SU-DHL-6 (cell line): Measurements from ENCODE around the gene CSF3R.
"Not testable (repeated sequence)": the region's sequence is repeated elsewhere in the genome, so short reads cannot be mapped to it uniquely, and the experiment has no call there.

ENCODE experiments used
- CTCF ChIP-seq: fragments of 200-600 bp; sonication (generic); IDR thresholded peaks from one replicate; pipeline ENCODE4 v1.5.1; 2017; ENCODE audit warnings: antibody characterized with exemption, mild to moderate bottlenecking, low read length, moderate library complexity; ENCODE audit not compliant: insufficient read depth, poor library complexity, severe bottlenecking
- EZH2phosphoT487 ChIP-seq: fragments of 200-600 bp; sonication (generic), shearing (Covaris generic); conservative IDR thresholded peaks from 2 replicates; pipeline ENCODE4 v1.6.1; 2018; ENCODE audit warnings: mild to moderate bottlenecking, antibody characterized with exemption, low read length, moderate library complexity, mixed read lengths

- not testable (repeated sequence) for TF ChIP-seq CTCF, EZH2phosphoT487
These were observed 28.5 kb upstream of the CSF3R start for GRCh38 chr1:36511220-36511619.
